Measurements from ENCODE around the gene PDE11A.

PDE11A gene

GRCh38 chr2:177742851-177743250, 329.7 kb downstream of the PDE11A start:
- no peak overlapping the region for H3K4me3 ChIP-seq
- no peak overlapping the region for H3K27ac ChIP-seq

GRCh38 chr2:177741866-177742265, 330.7 kb downstream of the PDE11A start:
- no peak overlapping the region for H3K27ac ChIP-seq
- no peak overlapping the region for H3K4me3 ChIP-seq

- Histone ChIP-seq H3K4me3 (no peak overlapping the region), H3K27ac (no peak overlapping the region)
Observed at GRCh38 chr2:177740700-177741099, 331.9 kb downstream of the PDE11A start.

GRCh38 chr2:177738461-177739235, 333.9 kb downstream of the PDE11A start:
- no peak overlapping the region for H3K27ac ChIP-seq
- H3K4me3 ChIP-seq, result no peak overlapping the region

- no peak overlapping the region for H3K4me3 ChIP-seq
- H3K27ac ChIP-seq, result no peak overlapping the region
Observed at GRCh38 chr2:177735318-177735803, 337.2 kb downstream of the PDE11A start.

- Histone ChIP-seq H3K4me3 (no peak overlapping the region), H3K27ac (no peak overlapping the region)
Observed at GRCh38 chr2:177733322-177733855, 339.2 kb downstream of the PDE11A start.

GRCh38 chr2:177731384-177731783, 341.2 kb downstream of the PDE11A start:
- Histone ChIP-seq H3K4me3 (no peak overlapping the region), H3K27ac (no peak overlapping the region)

- H3K4me3 ChIP-seq, result no peak overlapping the region
- H3K27ac ChIP-seq, result no peak overlapping the region
Observed at GRCh38 chr2:177730792-177731191, 341.8 kb downstream of the PDE11A start.

- Histone ChIP-seq H3K4me3 (no peak overlapping the region), H3K27ac (no peak overlapping the region)
Observed at GRCh38 chr2:177730363-177730762, 342.2 kb downstream of the PDE11A start.

GRCh38 chr2:177728920-177729319, 343.7 kb downstream of the PDE11A start:
- Histone ChIP-seq H3K4me3 (no peak overlapping the region), H3K27ac (no peak overlapping the region)

GRCh38 chr2:177728399-177728765, 344.2 kb downstream of the PDE11A start:
- no peak overlapping the region for H3K27ac ChIP-seq

GRCh38 chr2:177727577-177728398, 344.8 kb downstream of the PDE11A start:
- H3K4me3 ChIP-seq, result no peak overlapping the region
- H3K27ac ChIP-seq, result no peak overlapping the region

More at GRCh38 chr2:177728399-177728765, 344.2 kb downstream of the PDE11A start:
- no peak overlapping the region for H3K4me3 ChIP-seq

GRCh38 chr2:177726931-177727348, 345.6 kb downstream of the PDE11A start:
- H3K27ac ChIP-seq, result no peak overlapping the region

GRCh38 chr2:177724398-177725287, 347.9 kb downstream of the PDE11A start:
- H3K27ac ChIP-seq, result no peak overlapping the region

More at GRCh38 chr2:177726931-177727348, 345.6 kb downstream of the PDE11A start:
- no peak overlapping the region for H3K4me3 ChIP-seq

GRCh38 chr2:177723235-177723634, 349.3 kb downstream of the PDE11A start:
- H3K4me3 ChIP-seq, result no peak overlapping the region

More at GRCh38 chr2:177724398-177725287, 347.9 kb downstream of the PDE11A start:
- no peak overlapping the region for H3K4me3 ChIP-seq

GRCh38 chr2:177721818-177722567, 350.6 kb downstream of the PDE11A start:
- Histone ChIP-seq H3K4me3 (no peak overlapping the region), H3K27ac (no peak overlapping the region)

More at GRCh38 chr2:177723235-177723634, 349.3 kb downstream of the PDE11A start:
- H3K27ac ChIP-seq, result no peak overlapping the region

GRCh38 chr2:177721087-177721486, 351.5 kb downstream of the PDE11A start:
- Histone ChIP-seq H3K27ac (no peak overlapping the region), H3K4me3 (no peak overlapping the region)

- Histone ChIP-seq H3K27ac (no peak overlapping the region), H3K4me3 (no peak overlapping the region)
Observed at GRCh38 chr2:177717831-177718618, 354.6 kb downstream of the PDE11A start.

Data from skin epidermis (tissue), 12 donors.